Ishikawa (cell line): ENCODE measurements around the gene ZCCHC24.

Experiments used
- CEBPB ChIP-seq: IDR thresholded peaks from 2 replicates; pipeline ENCODE4 v1.6.1; 2012
- CREB1 ChIP-seq: IDR thresholded peaks from 2 replicates; pipeline ENCODE4 v1.6.1; 2012; ENCODE audit warnings: low read depth
- EGR1 ChIP-seq: IDR thresholded peaks from 2 replicates; pipeline ENCODE4 v1.6.1; 2012
- EP300 ChIP-seq: IDR thresholded peaks from 2 replicates; pipeline ENCODE4 v1.6.1; 2012; ENCODE audit warnings: borderline replicate concordance
- FOXM1 ChIP-seq: IDR thresholded peaks from 2 replicates; pipeline ENCODE4 v1.6.1; 2012; ENCODE audit warnings: low read depth, borderline replicate concordance
- NFIC ChIP-seq: IDR thresholded peaks from 2 replicates; pipeline ENCODE4 v1.6.1; 2012
- RAD21 ChIP-seq: IDR thresholded peaks from 2 replicates; pipeline ENCODE4 v1.6.1; 2012; ENCODE audit warnings: low read depth
- TAF1 ChIP-seq: IDR thresholded peaks from 2 replicates; pipeline ENCODE4 v1.6.1; 2012; ENCODE audit warnings: low read depth, mild to moderate bottlenecking
- TCF12 ChIP-seq: IDR thresholded peaks from 2 replicates; pipeline ENCODE4 v1.6.1; 2012; ENCODE audit warnings: low read depth
- TEAD4 ChIP-seq: IDR thresholded peaks from 2 replicates; pipeline ENCODE4 v1.6.1; 2012
- YY1 ChIP-seq: IDR thresholded peaks from 2 replicates; pipeline ENCODE4 v1.6.1; 2012; ENCODE audit warnings: low read depth
- ZBTB7A ChIP-seq: IDR thresholded peaks from 2 replicates; pipeline ENCODE4 v1.6.1; 2012; ENCODE audit warnings: low read depth
- TF ChIP-seq, protein P1 (sequence below): IDR thresholded peaks from 2 replicates; pipeline ENCODE4 v1.6.1; 2012; ENCODE audit warnings: low read depth, mild to moderate bottlenecking
- TF ChIP-seq, protein P2 (sequence below): IDR thresholded peaks from 2 replicates; pipeline ENCODE4 v1.6.1; 2012
- TF ChIP-seq, protein P3 (sequence below): IDR thresholded peaks from 2 replicates; pipeline ENCODE4 v1.6.1; 2012

Gene ZCCHC24

DNA sequence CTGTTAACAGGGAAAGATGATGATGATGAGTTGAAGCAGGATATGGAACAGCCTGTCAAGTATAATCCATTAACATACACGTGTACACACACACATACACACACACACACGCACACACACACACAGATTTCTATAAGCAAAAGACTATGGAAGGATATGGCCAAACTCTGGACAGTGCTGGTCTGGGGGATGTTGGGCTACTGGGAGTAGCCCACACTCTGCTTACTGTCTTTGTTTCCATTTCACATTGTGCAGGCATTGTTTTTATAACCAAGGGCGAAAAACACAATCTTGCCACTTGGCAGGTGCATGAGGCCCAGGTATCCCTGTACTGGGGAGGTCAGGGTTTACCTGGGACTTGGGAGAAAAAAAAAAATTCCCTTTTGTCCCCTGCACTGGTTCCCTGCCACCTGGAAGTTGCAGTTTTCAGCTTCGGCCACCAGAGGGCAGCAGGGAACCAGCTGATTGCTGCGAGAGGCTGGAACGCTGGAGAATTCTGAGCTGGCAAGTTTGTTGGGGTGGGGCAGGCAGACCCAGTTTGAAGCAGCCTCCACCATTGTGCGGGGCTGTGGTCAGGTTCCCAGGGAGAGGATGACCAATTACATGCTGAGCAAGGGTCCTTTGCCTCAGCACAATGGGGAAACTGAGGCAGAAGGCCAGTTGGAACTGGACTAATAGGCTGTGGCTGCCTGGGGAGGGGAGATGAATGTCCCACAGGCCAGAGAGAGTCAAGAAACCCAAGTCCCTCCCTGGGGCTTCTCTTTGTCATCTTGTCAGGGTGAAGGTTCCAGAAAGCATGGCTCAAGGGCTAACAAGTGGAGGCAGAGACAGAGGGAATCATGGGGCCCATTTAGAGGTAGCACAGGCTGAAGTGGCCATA lies 70.9 kb downstream of the ZCCHC24 start:
- TF ChIP-seq ZBTB7A: no peak
- peak; percentile 100 for TF ChIP-seq RAD21
- TF ChIP-seq TCF12: 0 out of 2 replicates have a peak, but pooled peaks have one; percentile 21
- no peak for TF ChIP-seq CREB1
- TF ChIP-seq TAF1: no peak
- TF ChIP-seq TEAD4: peak; percentile 57
- no peak for TF ChIP-seq NFIC
- TF ChIP-seq, protein P1, sequence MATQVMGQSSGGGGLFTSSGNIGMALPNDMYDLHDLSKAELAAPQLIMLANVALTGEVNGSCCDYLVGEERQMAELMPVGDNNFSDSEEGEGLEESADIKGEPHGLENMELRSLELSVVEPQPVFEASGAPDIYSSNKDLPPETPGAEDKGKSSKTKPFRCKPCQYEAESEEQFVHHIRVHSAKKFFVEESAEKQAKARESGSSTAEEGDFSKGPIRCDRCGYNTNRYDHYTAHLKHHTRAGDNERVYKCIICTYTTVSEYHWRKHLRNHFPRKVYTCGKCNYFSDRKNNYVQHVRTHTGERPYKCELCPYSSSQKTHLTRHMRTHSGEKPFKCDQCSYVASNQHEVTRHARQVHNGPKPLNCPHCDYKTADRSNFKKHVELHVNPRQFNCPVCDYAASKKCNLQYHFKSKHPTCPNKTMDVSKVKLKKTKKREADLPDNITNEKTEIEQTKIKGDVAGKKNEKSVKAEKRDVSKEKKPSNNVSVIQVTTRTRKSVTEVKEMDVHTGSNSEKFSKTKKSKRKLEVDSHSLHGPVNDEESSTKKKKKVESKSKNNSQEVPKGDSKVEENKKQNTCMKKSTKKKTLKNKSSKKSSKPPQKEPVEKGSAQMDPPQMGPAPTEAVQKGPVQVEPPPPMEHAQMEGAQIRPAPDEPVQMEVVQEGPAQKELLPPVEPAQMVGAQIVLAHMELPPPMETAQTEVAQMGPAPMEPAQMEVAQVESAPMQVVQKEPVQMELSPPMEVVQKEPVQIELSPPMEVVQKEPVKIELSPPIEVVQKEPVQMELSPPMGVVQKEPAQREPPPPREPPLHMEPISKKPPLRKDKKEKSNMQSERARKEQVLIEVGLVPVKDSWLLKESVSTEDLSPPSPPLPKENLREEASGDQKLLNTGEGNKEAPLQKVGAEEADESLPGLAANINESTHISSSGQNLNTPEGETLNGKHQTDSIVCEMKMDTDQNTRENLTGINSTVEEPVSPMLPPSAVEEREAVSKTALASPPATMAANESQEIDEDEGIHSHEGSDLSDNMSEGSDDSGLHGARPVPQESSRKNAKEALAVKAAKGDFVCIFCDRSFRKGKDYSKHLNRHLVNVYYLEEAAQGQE: no peak
- TF ChIP-seq EP300: no peak; the same call in 1 of the 2 replicates
- TF ChIP-seq CEBPB: no peak
- TF ChIP-seq EGR1: no peak
- TF ChIP-seq, protein P2, sequence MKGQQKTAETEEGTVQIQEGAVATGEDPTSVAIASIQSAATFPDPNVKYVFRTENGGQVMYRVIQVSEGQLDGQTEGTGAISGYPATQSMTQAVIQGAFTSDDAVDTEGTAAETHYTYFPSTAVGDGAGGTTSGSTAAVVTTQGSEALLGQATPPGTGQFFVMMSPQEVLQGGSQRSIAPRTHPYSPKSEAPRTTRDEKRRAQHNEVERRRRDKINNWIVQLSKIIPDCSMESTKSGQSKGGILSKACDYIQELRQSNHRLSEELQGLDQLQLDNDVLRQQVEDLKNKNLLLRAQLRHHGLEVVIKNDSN: no peak
- peak; percentile 59; the same call in 1 of the 2 replicates for TF ChIP-seq YY1
- TF ChIP-seq, protein P3, sequence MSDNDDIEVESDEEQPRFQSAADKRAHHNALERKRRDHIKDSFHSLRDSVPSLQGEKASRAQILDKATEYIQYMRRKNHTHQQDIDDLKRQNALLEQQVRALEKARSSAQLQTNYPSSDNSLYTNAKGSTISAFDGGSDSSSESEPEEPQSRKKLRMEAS: no peak
- TF ChIP-seq FOXM1: no peak

DNA sequence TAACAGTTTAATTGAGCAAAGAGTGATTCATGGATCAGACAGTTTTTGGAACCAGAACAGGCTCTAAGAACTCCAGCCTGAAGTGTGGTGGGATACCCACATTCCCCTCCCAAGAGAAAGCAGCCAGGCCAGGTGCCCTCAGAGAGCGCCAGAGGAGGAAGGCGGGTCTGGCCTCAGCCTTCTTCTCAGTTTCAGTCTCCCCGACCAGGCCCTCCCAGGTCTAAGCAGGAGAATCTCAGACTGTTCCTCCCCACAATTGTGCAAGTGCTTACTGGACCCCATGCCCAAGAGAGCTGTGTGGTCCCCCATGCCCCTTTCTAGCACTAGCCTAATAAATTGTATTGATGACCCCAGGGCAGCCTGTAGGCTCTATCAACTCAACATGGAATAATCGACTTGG lies 72.6 kb downstream of the ZCCHC24 start:
- no peak for TF ChIP-seq ZBTB7A
- TF ChIP-seq YY1: no peak
- TF ChIP-seq, protein P3: no peak
- TF ChIP-seq, protein P1: no peak
- no peak for TF ChIP-seq EGR1
- TF ChIP-seq CEBPB: no peak
- TF ChIP-seq, protein P2: no peak
- no peak for TF ChIP-seq TCF12
- TF ChIP-seq TEAD4: no peak
- TF ChIP-seq TAF1: no peak
- TF ChIP-seq CREB1: no peak
- TF ChIP-seq FOXM1: no peak

DNA sequence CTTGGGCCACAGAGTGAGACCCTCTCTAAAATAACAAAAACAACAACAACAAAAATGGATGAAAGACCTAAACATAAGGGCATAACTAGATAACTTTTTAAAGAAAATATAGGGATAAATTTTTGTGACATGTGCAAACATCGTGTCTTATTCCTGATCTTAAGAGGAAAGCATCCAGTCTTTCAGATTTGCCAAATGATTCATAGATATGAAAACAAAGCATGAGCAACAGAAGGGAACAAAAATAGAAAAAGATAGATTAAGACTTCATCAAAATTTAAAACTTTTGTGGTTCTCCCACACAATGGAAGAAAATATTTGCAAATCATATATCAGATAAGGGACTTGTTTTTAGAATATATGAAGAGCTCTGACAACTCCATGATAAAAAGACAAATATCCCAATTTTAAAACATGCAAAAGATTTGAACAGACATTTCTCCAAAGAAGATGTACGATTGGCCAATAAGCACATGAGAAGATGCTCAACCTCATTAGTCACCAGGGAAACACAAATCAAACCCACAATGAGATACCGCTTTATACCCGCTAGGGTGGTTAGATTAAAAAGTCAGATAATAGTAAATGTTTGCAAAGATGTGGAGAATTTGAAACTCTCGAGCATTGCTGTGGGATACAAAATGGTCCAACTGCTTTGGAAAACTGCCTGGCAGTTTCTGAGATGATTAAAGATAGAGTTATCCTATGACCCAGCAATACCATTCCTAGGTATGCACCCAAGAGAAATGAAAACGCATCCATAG lies 77.8 kb downstream of the ZCCHC24 start:
- TF ChIP-seq EP300: no peak
- TF ChIP-seq RAD21: no peak
- no peak for TF ChIP-seq TCF12

DNA sequence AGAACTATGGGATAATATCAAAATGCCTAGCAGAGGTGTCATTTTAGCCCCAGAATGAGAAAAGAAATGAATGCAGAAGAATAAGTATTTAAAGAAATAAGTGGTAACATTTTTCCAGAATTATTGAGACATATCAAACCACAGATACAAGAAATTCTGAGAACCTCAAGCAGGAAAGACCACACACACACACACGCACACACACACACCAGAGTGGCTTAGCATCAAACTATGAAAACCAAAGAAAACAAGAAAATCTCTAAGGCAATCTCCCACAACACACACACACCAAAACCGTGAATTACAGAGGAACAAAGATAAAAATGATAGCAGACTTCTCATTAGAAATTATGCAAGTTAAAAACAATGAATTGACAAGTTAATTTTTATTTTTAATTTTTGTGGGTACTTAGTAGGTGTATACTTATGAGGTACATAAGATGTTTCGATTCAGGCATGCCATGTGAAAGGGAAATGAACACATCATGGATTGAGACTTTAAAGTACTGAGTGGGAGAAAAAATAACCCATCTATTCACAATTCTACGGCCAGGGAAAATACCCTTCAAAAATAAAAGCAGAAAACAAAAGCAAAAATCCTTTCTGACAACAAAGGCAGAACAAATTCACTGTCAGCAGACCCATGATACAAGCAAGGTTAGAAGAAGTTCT lies 83.6 kb downstream of the ZCCHC24 start:
- TF ChIP-seq CREB1 (no peak), TCF12 (no peak), TEAD4 (no peak), ZBTB7A (no peak), EGR1 (no peak), RAD21 (no peak), EP300 (no peak), TAF1 (no peak), NFIC (no peak), FOXM1 (no peak), YY1 (no peak), CEBPB (no peak)
- TF ChIP-seq, protein P2: no peak
- TF ChIP-seq, protein P1: no peak
- TF ChIP-seq, protein P3: no peak
